Activated gamma-delta T cell treated with anti-CD3 and anti-CD28 coated beads, Interleukin-2, amount 50 U/mL, for 16 hours (primary cell): ENCODE results near the gene WSCD1.

Experiments used
- DNase-seq: peaks from one replicate; pipeline ENCODE4 v3.0.0-alpha.2; 2020; ENCODE audit warnings: low read depth

The WSCD1 gene

DNA sequence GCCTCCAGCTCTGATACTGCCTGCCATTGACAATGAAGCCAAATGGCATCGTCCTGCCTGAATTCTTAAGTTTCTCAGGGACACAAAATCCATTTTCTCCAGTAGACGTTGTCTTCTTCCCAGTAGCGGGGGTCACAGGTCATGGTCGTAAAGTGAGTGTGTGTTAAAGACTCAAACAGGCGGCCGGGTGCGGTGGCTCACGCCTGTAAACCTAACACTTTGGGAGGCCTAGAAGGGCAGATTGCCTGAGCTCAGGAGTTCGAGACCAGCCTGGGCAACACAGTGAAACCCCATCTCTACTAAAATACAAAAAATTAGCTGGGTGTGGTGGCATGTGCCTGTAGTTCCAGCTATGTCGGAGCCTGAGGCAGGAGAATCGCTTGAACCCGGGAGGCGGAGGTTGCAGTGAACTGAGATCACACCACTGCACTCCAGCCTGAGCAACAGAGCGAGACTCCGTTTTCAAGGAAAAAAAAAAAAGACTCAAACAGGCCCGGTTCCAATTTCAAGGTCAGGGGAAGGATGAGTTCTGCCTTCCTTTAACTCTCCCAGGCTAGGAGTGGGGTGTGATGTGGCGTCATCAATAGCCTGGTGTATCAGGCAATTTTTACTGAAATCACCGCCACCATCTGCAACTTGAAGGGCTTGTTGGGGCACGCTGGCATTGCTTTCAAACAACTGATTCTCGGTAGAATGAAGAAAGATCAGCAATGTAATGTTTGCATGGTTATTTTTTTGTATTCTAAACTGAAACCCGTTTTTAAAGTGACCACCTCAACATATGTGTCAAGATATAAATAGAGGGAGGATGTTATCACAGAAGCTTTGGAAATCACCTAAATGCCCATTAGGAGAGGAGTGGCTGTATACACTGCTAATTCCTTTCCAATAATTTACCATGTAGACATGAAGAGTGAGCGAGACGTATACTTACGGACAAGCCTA is 91.0 kb downstream of the WSCD1 start:
- no peak for DNase-seq

DNA sequence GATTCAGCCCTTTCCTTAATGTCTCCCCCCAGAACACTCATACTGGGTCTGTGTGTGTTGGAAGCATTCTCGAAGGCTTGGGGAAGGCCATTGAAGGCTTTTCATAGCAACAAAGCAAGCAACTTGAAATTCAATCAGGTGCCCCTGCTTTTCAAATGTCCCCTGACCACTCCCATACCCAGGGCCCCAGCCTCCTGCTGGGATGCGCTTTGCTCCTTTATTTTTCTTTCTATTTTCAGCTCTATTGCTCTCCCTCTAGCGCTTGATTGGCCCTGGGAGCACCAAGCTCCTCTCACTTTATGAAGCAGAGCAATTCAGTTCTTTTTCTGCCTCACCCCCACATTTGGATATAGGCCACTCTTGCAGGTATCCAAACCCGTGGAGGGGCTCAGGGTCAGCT is 92.0 kb downstream of the WSCD1 start:
- no peak for DNase-seq

DNA sequence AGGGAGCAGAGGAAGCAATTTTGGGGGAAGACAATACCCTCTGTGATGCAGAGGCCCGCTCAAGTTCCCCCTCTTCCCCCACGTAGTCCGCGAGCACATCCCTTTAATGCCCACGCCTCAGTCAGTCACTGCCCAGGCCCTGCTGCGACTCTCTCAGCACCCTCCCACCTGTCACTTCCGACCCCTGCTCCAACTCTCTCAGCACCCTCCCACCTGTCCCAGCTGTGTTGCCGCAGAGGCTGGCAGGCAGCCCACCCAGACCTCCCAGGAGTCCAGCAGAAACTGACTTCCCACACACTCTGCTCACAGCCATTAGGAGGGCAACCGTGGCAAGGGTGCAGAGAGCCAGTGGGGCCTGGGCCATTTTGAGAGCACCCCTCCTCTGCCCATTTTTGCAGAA is 92.7 kb downstream of the WSCD1 start:
- DNase-seq: no peak

DNA sequence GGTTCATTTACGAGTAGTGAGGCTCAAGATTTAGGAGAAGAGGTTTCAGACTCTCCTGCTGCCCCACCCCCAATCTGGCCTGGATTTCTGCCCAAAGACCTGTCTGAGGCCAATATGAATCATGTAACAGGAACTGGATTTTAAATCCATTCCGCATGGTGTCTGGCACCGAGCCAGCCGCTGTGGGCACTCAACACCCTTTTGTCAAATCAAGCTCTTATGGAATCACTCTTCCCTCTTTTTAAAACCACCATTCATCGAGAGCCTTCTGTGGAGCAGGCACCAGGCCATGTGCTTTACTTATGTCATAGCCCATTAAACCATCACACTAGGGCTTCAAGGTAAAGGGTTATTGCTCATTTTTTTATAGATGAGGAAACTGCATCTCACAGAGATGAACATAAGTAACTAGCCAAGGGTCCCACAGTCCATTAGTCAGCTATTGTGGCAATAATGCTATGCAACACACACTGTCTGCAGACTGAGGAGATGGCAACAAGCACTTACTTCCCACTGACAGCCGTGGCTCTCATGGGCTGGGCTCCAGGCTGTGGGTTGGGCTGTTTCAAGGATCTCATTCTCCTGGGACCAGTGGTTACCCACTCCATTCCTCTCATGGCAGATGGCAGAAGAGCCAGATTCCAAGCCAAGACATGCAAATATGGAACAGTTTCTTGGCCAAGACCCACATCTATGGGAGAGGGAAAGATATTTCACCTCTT is 93.6 kb downstream of the WSCD1 start:
- no peak for DNase-seq

- no peak for DNase-seq
Observed at GRCh38 chr17:6164996-6165395, 94.8 kb downstream of the WSCD1 start.

- DNase-seq: no peak
Observed at GRCh38 chr17:6165806-6166205, 95.6 kb downstream of the WSCD1 start.

- no peak for DNase-seq
Observed at GRCh38 chr17:6166492-6167179, 96.5 kb downstream of the WSCD1 start.

- DNase-seq: no peak
Observed at GRCh38 chr17:6168296-6168695, 98.1 kb downstream of the WSCD1 start.

GRCh38 chr17:6170349-6170748 is 100.2 kb downstream of the WSCD1 start:
- no peak for DNase-seq

GRCh38 chr17:6172642-6173330 is 102.6 kb downstream of the WSCD1 start:
- no peak for DNase-seq

DNA sequence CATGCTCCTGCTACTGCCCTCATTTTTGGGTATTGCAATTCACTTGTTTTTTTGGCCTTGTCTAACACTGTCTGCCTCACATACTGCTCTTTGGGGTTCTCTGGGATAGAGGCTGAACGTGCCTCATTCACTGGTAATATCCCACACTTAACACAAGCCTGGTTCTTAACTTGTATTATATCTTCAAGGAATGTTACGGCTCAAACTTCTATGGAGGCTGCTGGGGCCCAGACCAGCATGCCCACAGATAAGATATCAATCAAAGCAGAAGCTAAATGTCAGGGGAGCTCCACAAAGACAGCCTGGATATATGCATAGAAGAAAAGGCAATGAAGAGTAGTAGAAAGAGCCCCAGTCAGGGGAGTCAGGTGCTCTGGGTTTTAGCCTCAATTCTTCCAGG is 103.5 kb downstream of the WSCD1 start:
- no peak for DNase-seq
